SK-N-SH (cell line): Measurements from ENCODE around the gene SPRR2A. TPM values are rescaled to one million over a fixed set of nuclear protein-coding genes. Genes with fewer than 3 reads are reported as not detected.
A peak's percentile ranks its signal among the peaks of the same experiment; 100 is the strongest.
"Not testable (repeated sequence)": the region's sequence is repeated elsewhere in the genome, so short reads cannot be mapped to it uniquely, and the experiment has no call there.

ENCODE experiments used
- CTCF ChIA-PET: fragments of 300-600, 350-600 bp; formaldehyde crosslinking; extraction: SDS; loops from one replicate; lab custom pipeline; 2021; lab: Yijun Ruan, JAX
- POLR2A ChIA-PET: fragments of 350-600 bp; sonication (Branson Sonifier 250); formaldehyde crosslinking; extraction: SDS; loops from one replicate; lab custom pipeline; 2020; ENCODE audit warnings: antibody characterized with exemption, inconsistent platforms; lab: Yijun Ruan, JAX
- DNase-seq: peaks from one replicate; pipeline ENCODE4 v3.0.0; 2012
- H2AFZ ChIP-seq: fragments of 200-600 bp; sonication (generic); 2 replicates; pipeline ENCODE4 v1.8.1; 2016; ENCODE audit warnings: antibody characterized with exemption, mild to moderate bottlenecking, low read depth
- H3F3A ChIP-seq: fragments of 200-600 bp; sonication (generic); replicated peaks from 2 replicates; pipeline ENCODE3; 2016; ENCODE audit warnings: antibody characterized with exemption, mild to moderate bottlenecking; ENCODE audit not compliant: insufficient read depth
- H3K27ac ChIP-seq, 2 experiments: fragments of 200-500 bp in 1 of 2; fragments of 200-600 bp in 1 of 2; sonication (Bioruptor generic) in 1 of 2; sonication (generic), shearing (Covaris generic) in 1 of 2; 2 replicates each; pipeline versions ENCODE4 v1.5.1 to v1.6.1; 2014 to 2016; ENCODE audit warnings: low read depth in 2 of 2, inconsistent platforms in 1 of 2, low read length in 1 of 2, mild to moderate bottlenecking in 1 of 2, mixed read lengths in 1 of 2
- H3K27me3 ChIP-seq: fragments of 200-600 bp; sonication (generic), shearing (Covaris generic); 2 replicates; pipeline ENCODE4 v1.6.1; 2016; ENCODE audit warnings: mixed run types; ENCODE audit not compliant: insufficient read depth
- H3K36me3 ChIP-seq, 2 experiments: fragments of 200-500 bp in 1 of 2; fragments of 200-600 bp in 1 of 2; sonication (Bioruptor generic) in 1 of 2; sonication (generic) in 1 of 2; replicated peaks in 1 of 2; 2 replicates each; pipeline versions ENCODE3 to v1.5.1; 2014 to 2016; ENCODE audit warnings: low read length in 1 of 2, mild to moderate bottlenecking in 1 of 2; ENCODE audit not compliant: insufficient read depth in 2 of 2, control insufficient read depth in 1 of 2
- H3K4me1 ChIP-seq, 2 experiments: fragments of 200-500 bp in 1 of 2; fragments of 200-600 bp in 1 of 2; sonication (Bioruptor generic) in 1 of 2; sonication (generic), shearing (Covaris generic) in 1 of 2; 2 replicates each; pipeline versions ENCODE4 v1.5.1 to v1.6.1; 2014 to 2016; ENCODE audit warnings: low read depth in 1 of 2, low read length in 1 of 2, mixed run types in 1 of 2; ENCODE audit not compliant: insufficient read depth in 2 of 2, control insufficient read depth in 1 of 2
- H3K4me2 ChIP-seq: fragments of 200-600 bp; sonication (generic), shearing (Covaris generic); 2 replicates; pipeline ENCODE4 v1.6.1; 2017; ENCODE audit warnings: mixed run types
- H3K4me3 ChIP-seq, 2 experiments: fragments of 200-500 bp in 1 of 2; fragments of 200-600 bp in 1 of 2; sonication (Bioruptor generic) in 1 of 2; sonication (generic), shearing (Covaris generic) in 1 of 2; 2 replicates each; pipeline versions ENCODE4 v1.5.1 to v1.8.1; 2014 to 2016; ENCODE audit warnings: low read depth in 2 of 2, inconsistent platforms in 1 of 2, low read length in 1 of 2, mild to moderate bottlenecking in 1 of 2, mixed read lengths in 1 of 2, moderate library complexity in 1 of 2
- H3K79me2 ChIP-seq: fragments of 200-600 bp; sonication (generic); 2 replicates; pipeline ENCODE4 v1.8.1; 2017; ENCODE audit warnings: mild to moderate bottlenecking; ENCODE audit not compliant: insufficient read depth
- H3K9ac ChIP-seq: fragments of 200-600 bp; sonication (generic); 2 replicates; pipeline ENCODE4 v1.6.1; 2017; ENCODE audit warnings: mixed run types
- H3K9me2 ChIP-seq: fragments of 200-600 bp; sonication (generic); 2 replicates; pipeline ENCODE4 v1.6.1; 2017; ENCODE audit warnings: mixed run types
- H3K9me3 ChIP-seq: fragments of 200-600 bp; sonication (generic); 2 replicates; pipeline ENCODE4 v1.6.1; 2017; ENCODE audit warnings: mixed run types, mild to moderate bottlenecking, moderate library complexity
- H4K20me1 ChIP-seq: fragments of 200-600 bp; sonication (generic); 2 replicates; pipeline ENCODE4 v1.6.1; 2017; ENCODE audit warnings: mild to moderate bottlenecking, mixed run types; ENCODE audit not compliant: insufficient read depth
- CTCF ChIP-seq: fragments of 200-600 bp; sonication (generic); IDR thresholded peaks from 2 replicates; pipeline ENCODE4 v1.6.1; 2017; ENCODE audit warnings: antibody characterized with exemption, mild to moderate bottlenecking, moderate library complexity
- EP300 ChIP-seq, 2 experiments: IDR thresholded peaks; 2 replicates each; pipeline versions ENCODE4 v1.4.0 to v1.6.1; 2012; ENCODE audit warnings: borderline replicate concordance in 1 of 2, low read depth in 1 of 2, low read length in 1 of 2
- GABPA ChIP-seq: IDR thresholded peaks from 2 replicates; pipeline ENCODE4 v1.4.0; 2012; ENCODE audit warnings: low read depth, mild to moderate bottlenecking
- WGBS: methylation state at CpG from one replicate; pipeline ENCODE4 v1.1.6; 2017; ENCODE audit warnings: low lambda C conversion rate; 5-methylcytosine and 5-hydroxymethylcytosine counted together
- polyA plus RNA-seq, 3 experiments: library from polyadenylated mRNA; depleted of rRNA; stranded (reverse); fragments of >200 nt; gene quantifications; 2 replicates each; pipeline ENCODE4 v1.2.3, GENCODE V29; 2012

The SPRR2A gene
- polyA plus RNA-seq, 1 of the 3 experiments (the other 2 are of a cell fraction): not detected

GRCh38 chr1:153058154-153058553, 842 bp upstream of the SPRR2A start:
- CTCF ChIA-PET: interaction anchor here (1.0 kb wide), 1 partner anchor 17 kb away, joined by 3 read pairs; the partner anchor contains the start of gene SPRR2D
- DNase-seq: no peak
- Histone ChIP-seq H3K9ac (no peak overlapping the region), H3K27ac (no peak overlapping the region), H3F3A (no peaks in the 10 kb centered on the region), H3K9me2 (no peaks in the 10 kb centered on the region), H3K27me3 (no peaks in the 10 kb centered on the region), H3K4me2 (no peak overlapping the region), H3K9me3 (no peaks in the 10 kb centered on the region), H3K79me2 (no peaks in the 10 kb centered on the region), H3K4me3 (no peak overlapping the region), H3K36me3 (no peaks in the 10 kb centered on the region), H4K20me1 (no peaks in the 10 kb centered on the region), H2AFZ (no peak overlapping the region), H3K4me1 (no peaks in the 10 kb centered on the region)
- 0% methylated on average over 2 of the region's 2 CpGs for WGBS
- TF ChIP-seq EP300 (IDR thresholded peaks at IDR 0.05; ENCODE audit: borderline replicate concordance in 1 of 2, low read depth in 1 of 2, low read length in 1 of 2) (no peak), CTCF (peak; percentile 28)
- POLR2A ChIA-PET: no interaction called here

GRCh38 chr1:153056111-153056510, 1.2 kb downstream of the SPRR2A start:
- POLR2A ChIA-PET, H3K4me3 ChIP-seq, H3K4me1 ChIP-seq, H3K9me3 ChIP-seq, H2AFZ ChIP-seq, DNase-seq, H3K9ac ChIP-seq, H3K79me2 ChIP-seq, H3K27ac ChIP-seq, H4K20me1 ChIP-seq, H3K9me2 ChIP-seq, H3K4me2 ChIP-seq, CTCF ChIA-PET, H3K36me3 ChIP-seq, H3F3A ChIP-seq, H3K27me3 ChIP-seq: not testable (repeated sequence)
- WGBS: 0% methylated on average over 3 of the region's 3 CpGs

GRCh38 chr1:153049211-153049610, 8.1 kb downstream of the SPRR2A start:
- H4K20me1 ChIP-seq: no peaks in the 10 kb centered on the region
- 0% methylated on average over 2 of the region's 2 CpGs for WGBS
- no peak overlapping the region for H2AFZ ChIP-seq
- ChIA-PET CTCF (no interaction called here), POLR2A (no interaction called here)
- peaks cover 5% of the 10 kb centered on the region; the same call in 1 of the 2 replicates for H3K9me2 ChIP-seq
- no peak for DNase-seq
- H3K27me3 ChIP-seq: no peaks in the 10 kb centered on the region; the same call in 1 of the 2 replicates
- H3K9me3 ChIP-seq: no peaks in the 10 kb centered on the region
- no peak overlapping the region for H3K4me2 ChIP-seq
- no peaks in the 10 kb centered on the region for H3K79me2 ChIP-seq
- no peak overlapping the region for H3K4me3 ChIP-seq
- H3F3A ChIP-seq: no peaks in the 10 kb centered on the region
- H3K27ac ChIP-seq: no peak overlapping the region
- H3K9ac ChIP-seq: no peak overlapping the region
- H3K36me3 ChIP-seq: no peaks in the 10 kb centered on the region
- no peaks in the 10 kb centered on the region for H3K4me1 ChIP-seq
- TF ChIP-seq GABPA: no peak
- TF ChIP-seq, all 33 proteins: peak for 0
